Subcutaneous abdominal adipose tissue (tissue), 5 donors: ENCODE measurements around the gene TAF11L6.
"Not testable (repeated sequence)": the region's sequence is repeated elsewhere in the genome, so short reads cannot be mapped to it uniquely, and the experiment has no call there.

Source experiments
- H3K27ac ChIP-seq: one replicate; pipeline ENCODE4 v1.7.0; 2013; ENCODE audit warnings: low read depth, mild to moderate bottlenecking, inconsistent platforms, low read length, moderate library complexity
- H3K27me3 ChIP-seq, 5 donors: one replicate each; pipeline ENCODE4 v1.7.0; 2013; ENCODE audit warnings: low read length in 5 of 5, inconsistent platforms in 1 of 5; ENCODE audit not compliant: control insufficient read depth in 5 of 5, insufficient read depth in 4 of 5
- H3K36me3 ChIP-seq, 5 donors: one replicate each; pipeline ENCODE4 v1.7.0; 2013; ENCODE audit warnings: low read length in 5 of 5; ENCODE audit not compliant: control insufficient read depth in 5 of 5, insufficient read depth in 5 of 5
- H3K4me1 ChIP-seq, 5 donors: one replicate each; pipeline ENCODE4 v1.7.0; 2013; ENCODE audit warnings: low read length in 5 of 5, mild to moderate bottlenecking in 3 of 5, moderate library complexity in 1 of 5; ENCODE audit not compliant: control insufficient read depth in 5 of 5, insufficient read depth in 5 of 5
- H3K4me3 ChIP-seq, 5 donors: one replicate each; pipeline ENCODE4 v1.7.0; 2013; ENCODE audit warnings: low read length in 5 of 5, low read depth in 1 of 5
- H3K9ac ChIP-seq, 5 donors: one replicate each; pipeline ENCODE4 v1.7.0; 2013; ENCODE audit warnings: low read length in 5 of 5, mild to moderate bottlenecking in 4 of 5, moderate library complexity in 3 of 5
- H3K9me3 ChIP-seq, 5 donors: one replicate each; pipeline ENCODE4 v1.7.0; 2013; ENCODE audit warnings: low read length in 5 of 5; ENCODE audit not compliant: control insufficient read depth in 5 of 5
- donor health status: healthy.
- donor health status: healthy.
- donor health status: healthy.
- donor health status: healthy.
- donor health status: healthy.

Gene TAF11L6

GRCh38 chr5:17528369-17528768, at the start of gene TAF11L6:
TSS of gene TAF11L6 (plus strand) at chr5:17528669.
- not testable (repeated sequence) for H3K27ac ChIP-seq, H3K9ac ChIP-seq, H3K27me3 ChIP-seq, H3K9me3 ChIP-seq, H3K4me3 ChIP-seq, H3K4me1 ChIP-seq, H3K36me3 ChIP-seq

- Histone ChIP-seq H3K9ac (no peak overlapping the region), H3K4me3 (no peak overlapping the region), H3K9me3 (no peaks in the 10 kb centered on the region), H3K4me1 (no peaks in the 10 kb centered on the region), H3K36me3 (no peaks in the 10 kb centered on the region), H3K27ac (no peak overlapping the region), H3K27me3 (no peaks in the 10 kb centered on the region)
Observed at GRCh38 chr5:17481378-17481777, 47.1 kb upstream of the TAF11L6 start.

GRCh38 chr5:17482790-17483189, 45.7 kb upstream of the TAF11L6 start:
- H3K9me3 ChIP-seq = no peaks in the 10 kb centered on the region
- H3K4me3 ChIP-seq = no peak overlapping the region
- no peaks in the 10 kb centered on the region for H3K36me3 ChIP-seq

GRCh38 chr5:17486464-17487173, 41.9 kb upstream of the TAF11L6 start:
- H3K9me3 ChIP-seq, H3K36me3 ChIP-seq, H3K27me3 ChIP-seq, H3K4me1 ChIP-seq, H3K27ac ChIP-seq, H3K4me3 ChIP-seq, H3K9ac ChIP-seq: not testable (repeated sequence)

More at GRCh38 chr5:17482790-17483189, 45.7 kb upstream of the TAF11L6 start:
- no peak overlapping the region for H3K27ac ChIP-seq
- H3K4me1 ChIP-seq = no peaks in the 10 kb centered on the region
- no peak overlapping the region for H3K9ac ChIP-seq
- no peaks in the 10 kb centered on the region for H3K27me3 ChIP-seq

GRCh38 chr5:17487174-17487512, 41.3 kb upstream of the TAF11L6 start:
- no peak overlapping the region for H3K4me3 ChIP-seq
- H3K4me1 ChIP-seq = no peaks in the 10 kb centered on the region
- H3K36me3 ChIP-seq = no peaks in the 10 kb centered on the region
- no peak overlapping the region for H3K9ac ChIP-seq
- H3K27ac ChIP-seq = no peak overlapping the region
- H3K27me3 ChIP-seq = no peaks in the 10 kb centered on the region
- no peaks in the 10 kb centered on the region for H3K9me3 ChIP-seq

GRCh38 chr5:17491257-17491656, 37.2 kb upstream of the TAF11L6 start:
- H3K9ac ChIP-seq, H3K4me1 ChIP-seq, H3K9me3 ChIP-seq, H3K27ac ChIP-seq, H3K36me3 ChIP-seq, H3K27me3 ChIP-seq, H3K4me3 ChIP-seq: not testable (repeated sequence)

GRCh38 chr5:17492770-17493169, 35.7 kb upstream of the TAF11L6 start:
- no peak overlapping the region for H3K4me3 ChIP-seq
- H3K27ac ChIP-seq = no peak overlapping the region
- H3K9ac ChIP-seq = no peak overlapping the region
- H3K4me1 ChIP-seq = no peaks in the 10 kb centered on the region
- H3K27me3 ChIP-seq = no peaks in the 10 kb centered on the region
- H3K9me3 ChIP-seq = peaks cover 0 to 6% (median 3%) of the 10 kb centered on the region in 5 donors
- H3K36me3 ChIP-seq = no peaks in the 10 kb centered on the region

- Histone ChIP-seq H3K9me3 (peaks cover 0 to 6% (median 3%) of the 10 kb centered on the region in 5 donors), H3K27me3 (no peaks in the 10 kb centered on the region), H3K36me3 (no peaks in the 10 kb centered on the region), H3K27ac (no peak overlapping the region), H3K4me3 (no peak overlapping the region), H3K9ac (no peak overlapping the region), H3K4me1 (no peaks in the 10 kb centered on the region)
Observed at GRCh38 chr5:17497446-17497845, 31.0 kb upstream of the TAF11L6 start.

GRCh38 chr5:17497931-17498330, 30.5 kb upstream of the TAF11L6 start, which contains the start of gene TAF11L2:
TSS of gene TAF11L2 (plus strand) at chr5:17498231.
- not testable (repeated sequence) for H3K9ac ChIP-seq, H3K9me3 ChIP-seq, H3K36me3 ChIP-seq

GRCh38 chr5:17511775-17512325, 16.6 kb upstream of the TAF11L6 start:
- Histone ChIP-seq H3K27me3 (no peaks in the 10 kb centered on the region), H3K9ac (no peak overlapping the region), H3K9me3 (no peaks in the 10 kb centered on the region)

More at GRCh38 chr5:17497931-17498330, 30.5 kb upstream of the TAF11L6 start, which contains the start of gene TAF11L2:
- H3K4me3 ChIP-seq, H3K4me1 ChIP-seq, H3K27me3 ChIP-seq, H3K27ac ChIP-seq: not testable (repeated sequence)

More at GRCh38 chr5:17511775-17512325, 16.6 kb upstream of the TAF11L6 start:
- Histone ChIP-seq H3K27ac (no peak overlapping the region), H3K36me3 (no peaks in the 10 kb centered on the region), H3K4me3 (no peak overlapping the region), H3K4me1 (no peaks in the 10 kb centered on the region)
